Right renal cortex interstitium (tissue), 3 donors: ENCODE results near the gene KCNH2. TPM values are rescaled to one million over a fixed set of nuclear protein-coding genes. Genes with fewer than 3 reads are reported as not detected.

ENCODE experiments used
- DNase-seq, 3 donors: peaks; one replicate each; pipeline ENCODE4 v3.0.0-alpha.2; 2013; ENCODE audit warnings: low read depth in 3 of 3, low spot score in 2 of 3
- polyA plus RNA-seq, 3 donors: library from polyadenylated mRNA; unstranded; fragments of 120-200 nt; gene quantifications; one replicate each; pipeline ENCODE4 v1.2.1, GENCODE V29; 2013; ENCODE audit not compliant: insufficient read length in 3 of 3

KCNH2 gene
- polyA plus RNA-seq, 3 donors = 13.2 to 14.6 (median 14.1) TPM

DNA sequence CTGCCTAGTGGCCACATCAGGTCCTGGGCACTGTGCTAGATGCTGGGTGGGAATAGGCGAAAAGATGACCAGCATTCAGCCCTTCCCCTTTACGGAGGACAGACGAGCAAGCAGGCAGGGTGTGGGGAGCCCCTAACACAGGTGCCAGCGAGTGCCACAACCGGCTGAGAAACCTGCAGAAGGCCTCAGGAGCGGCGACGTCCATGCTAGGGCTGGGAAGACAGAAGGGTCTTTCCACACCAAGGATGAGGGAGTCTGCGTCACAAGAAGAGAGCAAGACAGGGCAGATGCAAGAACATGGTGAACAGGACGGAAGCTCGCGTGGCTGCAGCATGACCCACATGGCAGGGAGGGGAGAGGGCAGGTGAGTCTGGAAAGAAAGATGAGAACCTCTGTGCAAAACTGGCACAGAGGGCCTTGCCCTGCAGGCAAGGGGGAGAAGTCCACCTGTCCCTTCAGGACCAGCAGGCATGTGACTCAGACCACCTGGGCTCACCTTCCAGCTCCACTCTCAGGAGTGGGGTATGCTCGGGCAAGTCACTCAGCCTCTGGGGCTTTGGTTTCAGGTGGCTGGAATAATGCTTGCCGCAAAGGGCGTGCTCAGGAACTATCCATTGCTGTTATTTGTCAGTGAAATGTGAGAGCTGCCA lies 36.6 kb downstream of the KCNH2 start:
- no peak for DNase-seq

- DNase-seq = no peak
Observed at GRCh38 chr7:150940431-150941102, 37.6 kb downstream of the KCNH2 start.

- DNase-seq = no peak
Observed at GRCh38 chr7:150939466-150939865, 38.7 kb downstream of the KCNH2 start.

- DNase-seq = no peak
Observed at GRCh38 chr7:150939052-150939451, 39.1 kb downstream of the KCNH2 start.

GRCh38 chr7:150938566-150938965 lies 39.6 kb downstream of the KCNH2 start:
- DNase-seq = no peak

GRCh38 chr7:150937848-150938561 lies 40.1 kb downstream of the KCNH2 start:
- DNase-seq = no peak

DNA sequence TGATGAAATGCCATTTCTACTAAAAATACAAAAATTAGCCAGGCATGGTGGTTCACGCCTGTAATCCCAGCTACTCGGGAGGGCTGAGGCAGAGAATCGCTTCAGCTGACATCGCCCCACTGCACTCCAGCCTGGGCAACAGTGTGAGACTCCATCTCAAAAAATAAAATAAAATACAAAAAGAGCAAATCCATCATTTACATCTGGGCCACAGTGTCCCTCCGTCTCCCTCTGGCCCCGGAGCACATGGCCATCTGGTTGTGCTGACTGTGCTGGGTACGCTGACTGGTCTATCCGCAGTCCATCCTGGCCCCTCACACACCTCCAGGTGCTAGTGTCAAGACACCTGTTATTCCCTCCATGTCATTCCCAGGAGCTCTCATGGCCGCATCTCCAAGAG lies 42.1 kb downstream of the KCNH2 start:
- no peak for DNase-seq

DNA sequence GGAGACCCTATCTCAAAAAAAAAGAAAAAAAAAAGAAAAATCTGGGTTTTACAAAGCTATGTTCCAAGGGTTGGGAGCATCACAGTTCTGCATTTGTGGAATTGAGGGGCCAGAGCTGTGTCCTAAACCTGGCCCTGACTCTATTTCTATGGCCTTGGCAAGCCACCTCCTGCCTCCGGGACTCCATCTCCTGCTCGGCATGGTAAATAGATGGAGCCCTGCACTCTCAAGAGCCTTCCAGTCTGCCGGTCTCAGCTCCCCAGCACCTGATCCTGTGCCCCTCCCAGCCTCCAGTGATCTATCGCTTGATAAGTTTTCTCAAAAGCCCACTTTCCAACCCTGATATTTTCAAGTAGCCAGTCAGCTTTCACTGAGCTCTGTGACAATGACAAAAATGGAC lies 43.0 kb downstream of the KCNH2 start:
- no peak for DNase-seq

GRCh38 chr7:150934045-150934766 lies 43.9 kb downstream of the KCNH2 start:
- DNase-seq = no peak

GRCh38 chr7:150931199-150931869 lies 46.8 kb downstream of the KCNH2 start:
- no peak for DNase-seq

DNA sequence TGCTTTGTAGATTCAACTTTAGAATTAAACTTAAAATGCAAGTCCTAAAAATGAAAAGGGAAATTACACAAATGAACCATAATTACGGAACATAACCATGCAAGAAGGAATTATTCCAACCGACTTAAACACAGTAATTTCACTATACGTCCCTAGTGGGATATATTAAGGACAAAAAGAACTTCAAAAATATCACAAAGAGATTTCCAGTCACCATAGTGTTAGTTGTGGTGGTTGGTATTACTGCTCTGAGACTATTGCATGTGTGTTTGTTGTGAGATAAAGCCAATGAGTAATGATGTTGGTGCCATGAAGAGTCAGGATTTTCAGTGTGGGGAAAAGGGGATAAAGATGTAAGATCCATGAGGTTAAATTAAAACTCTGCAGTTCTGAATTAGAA lies 49.6 kb downstream of the KCNH2 start:
- no peak for DNase-seq

DNA sequence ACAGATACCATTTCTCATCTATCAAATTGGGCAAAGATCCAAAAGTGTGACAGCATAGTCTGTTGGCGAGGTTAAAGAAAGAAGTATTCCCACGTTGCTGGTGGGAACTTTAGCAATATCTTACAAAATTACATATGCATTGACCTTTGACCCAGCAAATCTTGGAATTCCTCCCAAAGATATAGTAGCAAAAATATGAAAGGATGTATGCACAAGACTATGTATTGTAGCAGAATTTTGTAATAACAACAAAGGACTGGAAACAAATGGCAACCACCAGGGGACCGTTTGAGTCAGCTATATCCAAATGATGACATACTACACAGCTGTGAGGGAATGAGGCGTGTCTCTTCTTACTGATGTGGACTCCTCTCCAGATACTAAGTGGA lies 50.2 kb downstream of the KCNH2 start:
- DNase-seq = no peak

- no peak for DNase-seq
Observed at GRCh38 chr7:150927157-150927955, 50.8 kb downstream of the KCNH2 start.

DNA sequence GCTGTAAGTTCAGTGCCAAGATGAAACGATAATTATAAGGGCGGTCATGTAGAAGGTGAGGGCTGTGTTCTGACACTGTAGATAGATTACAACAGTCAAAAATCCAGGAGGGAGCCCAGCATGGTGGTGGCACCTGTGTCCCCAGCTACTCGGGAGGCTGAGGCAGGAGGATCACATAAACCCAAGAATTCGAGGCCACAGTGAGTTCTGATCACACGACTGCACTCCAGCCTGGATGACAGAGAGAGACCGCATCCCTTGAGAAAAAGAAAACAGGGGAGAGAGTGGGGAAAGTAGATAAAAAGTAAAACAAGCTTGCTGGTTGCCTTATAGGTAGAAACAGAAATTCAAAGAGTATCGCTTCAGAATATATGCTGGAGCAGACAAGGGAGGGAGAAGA lies 52.1 kb downstream of the KCNH2 start:
- no peak for DNase-seq

- no peak for DNase-seq
Observed at GRCh38 chr7:150924369-150924781, 53.7 kb downstream of the KCNH2 start.

DNA sequence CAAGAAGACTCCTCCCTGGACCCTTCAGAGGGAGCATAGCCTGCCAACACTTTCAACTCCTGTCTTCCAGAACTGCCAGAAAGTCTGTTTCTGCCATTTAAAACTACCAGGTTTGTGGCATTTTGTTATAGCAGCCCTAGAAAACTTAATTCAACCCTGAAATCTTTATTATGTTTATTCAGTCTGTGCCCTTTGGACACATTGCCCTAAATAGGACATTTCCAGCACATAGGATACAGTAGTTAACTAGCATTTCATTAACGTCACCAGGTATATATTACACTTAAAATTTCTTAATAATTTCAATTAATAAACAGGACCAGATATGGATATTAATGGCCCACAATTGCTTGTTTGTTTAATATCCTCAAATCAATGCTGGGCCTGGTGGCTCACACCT lies 54.3 kb downstream of the KCNH2 start:
- no peak for DNase-seq

DNA sequence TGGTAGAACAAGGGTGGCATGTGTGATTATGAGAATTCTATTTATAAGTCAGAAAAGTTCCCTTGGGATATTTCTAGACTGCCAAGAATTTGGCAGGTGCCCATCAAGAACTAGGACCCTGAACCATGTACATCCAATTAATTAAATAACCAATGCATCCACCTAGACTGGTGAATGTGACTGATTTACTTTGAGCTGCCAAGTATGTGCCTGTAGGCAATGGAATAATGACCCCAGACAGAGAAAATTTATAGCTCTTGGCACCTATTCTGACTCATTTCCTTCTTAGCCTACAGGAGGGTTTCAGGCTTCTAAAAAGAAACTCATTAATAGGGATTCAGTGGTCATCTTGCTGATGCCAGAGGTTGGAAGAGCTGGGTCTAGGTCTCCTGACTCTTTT lies 54.9 kb downstream of the KCNH2 start:
- no peak for DNase-seq

- no peak for DNase-seq
Observed at GRCh38 chr7:150919160-150919559, 59.0 kb downstream of the KCNH2 start.

GRCh38 chr7:150918378-150918777 lies 59.7 kb downstream of the KCNH2 start:
- DNase-seq = no peak

DNA sequence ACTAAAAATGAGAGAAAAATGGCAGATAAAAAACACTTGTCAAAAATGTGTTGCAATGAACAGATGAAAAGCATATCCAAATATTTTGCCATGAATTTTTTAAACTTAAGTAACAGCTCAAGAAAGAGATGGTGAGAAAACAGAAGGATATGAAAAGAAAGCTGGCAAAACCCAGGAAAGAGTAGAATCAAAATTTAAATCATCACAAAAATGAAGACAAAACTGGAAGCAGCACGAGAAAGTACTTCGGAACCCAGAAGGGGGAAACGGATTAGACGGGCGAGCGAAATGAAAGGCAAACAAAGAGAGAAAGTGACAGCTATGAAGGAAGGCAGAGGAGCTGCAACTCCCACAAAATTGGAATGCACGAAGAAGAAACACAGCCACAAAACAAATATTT lies 60.2 kb downstream of the KCNH2 start:
- DNase-seq = no peak
